Panc1 (cell line): ENCODE data around the gene POLRMT. TPM values are rescaled to one million over a fixed set of nuclear protein-coding genes. Genes with fewer than 3 reads are reported as not detected.

Experiments
- ATAC-seq: fragments of 200-7000 bp; cut with Tn5 transposase; 2 replicates; pipeline ENCODE4 v1.9.1; 2020; ENCODE audit warnings: mild to moderate bottlenecking, moderate library complexity
- BruUV-seq: library from RNA; stranded (reverse); fragments of 400-500 nt; replicated peaks from 2 replicates; lab custom pipeline; 2021; lab: Mats Ljungman, UMichigan
- CTCF ChIA-PET: fragments of 300-600 bp; sonication (Branson Sonifier 250); formaldehyde crosslinking; loops from one replicate; lab custom pipeline; 2022; ENCODE audit warnings: antibody characterized with exemption; lab: Charles Lee
- POLR2A ChIA-PET: fragments of 300-600 bp; sonication (Branson Sonifier 250); formaldehyde crosslinking; loops from one replicate; lab custom pipeline; 2022; ENCODE audit warnings: antibody characterized with exemption; lab: Charles Lee
- DNase-seq: peaks from one replicate; pipeline ENCODE4 v3.0.0-alpha.2; 2010; ENCODE audit warnings: low read depth, low spot score
- H3K27ac ChIP-seq: 2 replicates; pipeline ENCODE4 v1.5.1; 2011; ENCODE audit warnings: mild to moderate bottlenecking, low read length, inconsistent platforms
- H3K27me3 ChIP-seq: fragments of 200-500 bp; sonication (Bioruptor generic); 2 replicates; pipeline ENCODE4 v1.6.0; 2014; ENCODE audit warnings: low read length, inconsistent platforms; ENCODE audit not compliant: control insufficient read depth, insufficient read depth
- H3K36me3 ChIP-seq: fragments of 200-500 bp; sonication (Bioruptor generic); 2 replicates; pipeline ENCODE4 v1.5.1; 2014; ENCODE audit warnings: inconsistent platforms, mild to moderate bottlenecking, low read length, moderate library complexity; ENCODE audit not compliant: control insufficient read depth, insufficient read depth
- H3K4me1 ChIP-seq: 2 replicates; pipeline ENCODE4 v1.5.1; 2011; ENCODE audit warnings: inconsistent platforms, mild to moderate bottlenecking, low read length, moderate library complexity; ENCODE audit not compliant: control insufficient read depth, insufficient read depth
- H3K4me3 ChIP-seq, 2 experiments: 2 replicates each; pipeline ENCODE4 v1.5.1; 2011 to 2012; ENCODE audit warnings: low read depth in 2 of 2, low read length in 2 of 2, mild to moderate bottlenecking in 2 of 2, inconsistent platforms in 1 of 2, moderate library complexity in 1 of 2
- H3K9me3 ChIP-seq: fragments of 200-500 bp; sonication (Bioruptor generic); 2 replicates; pipeline ENCODE4 v1.5.1; 2014; ENCODE audit warnings: low read depth, mild to moderate bottlenecking, inconsistent platforms, low read length, moderate library complexity; ENCODE audit not compliant: control insufficient read depth, insufficient read depth
- POLR2AphosphoS5 ChIP-seq: IDR thresholded peaks from 2 replicates; pipeline ENCODE4 v1.6.1; 2012; ENCODE audit warnings: mild to moderate bottlenecking, low read depth, low read length, moderate library complexity
- REST ChIP-seq, 2 experiments: IDR thresholded peaks; 2 replicates each; pipeline ENCODE4 v1.6.1; 2011 to 2012; ENCODE audit warnings: low read depth in 2 of 2, control low read depth in 1 of 2, low read length in 1 of 2, mild to moderate bottlenecking in 1 of 2, moderate library complexity in 1 of 2; ENCODE audit not compliant: insufficient read depth in 1 of 2
- SIN3A ChIP-seq: IDR thresholded peaks from 2 replicates; pipeline ENCODE4 v1.6.1; 2012; ENCODE audit warnings: low read depth, mild to moderate bottlenecking, low read length, moderate library complexity, borderline replicate concordance; ENCODE audit not compliant: insufficient read depth
- TCF7L2 ChIP-seq: IDR thresholded peaks from 2 replicates; pipeline ENCODE4 v1.6.1; 2011; ENCODE audit warnings: mild to moderate bottlenecking, low read depth, low read length, inconsistent platforms
- in situ Hi-C: cut with HindIII; loops from 2 replicates; pipeline ENCODE4 v1.10.0; 2016; ENCODE audit warnings: low sequenced_read_pairs, low pct_unique_long_range_greater_than_20kb
- intact Hi-C: fragments of 100-400 bp; cut with micrococcal nuclease; formaldehyde crosslinking; loops from one replicate; pipeline ENCODE4 v1.10.0; 2022; ENCODE audit not compliant: unreplicated experiment
- total RNA-seq: library from RNA; stranded (reverse); gene quantifications from one replicate; pipeline ENCODE4 v1.2.1, GENCODE V29; 2021; ENCODE audit not compliant: unreplicated experiment
- TF ChIP-seq, protein P1 (sequence below): fragments of 450-650 bp; IDR thresholded peaks from 2 replicates; pipeline ENCODE4 v1.5.1; 2017; ENCODE audit warnings: mild to moderate bottlenecking

The POLRMT gene
- total RNA-seq, 1 experiment from 2014 or later = 56.0 TPM

GRCh38 chr19:593505-593904, 39.8 kb downstream of the POLRMT start:
- Histone ChIP-seq H3K4me1 (peaks cover 7% of the 10 kb centered on the region), H3K9me3 (no peaks in the 10 kb centered on the region), H3K4me3 (no peak overlapping the region), H3K36me3 (no peaks in the 10 kb centered on the region), H3K27me3 (no peaks in the 10 kb centered on the region), H3K27ac (no peak overlapping the region)
- in situ Hi-C loops (no loop called here), intact Hi-C loops (no loop called here)
- CTCF ChIA-PET = no interaction called here
- TF ChIP-seq TCF7L2 = no peak
- TF ChIP-seq REST (IDR thresholded peaks at IDR 0.05; ENCODE audit: insufficient read depth in 1 of 2, low read depth in 2 of 2, low read length in 1 of 2) = 0 out of 4 replicates have a peak, but pooled peaks of 1 of the 2 experiments have one; percentile 4
- ATAC-seq = no peak
- DNase-seq = no peak
- no TSS peak for BruUV-seq
- POLR2A ChIA-PET = no interaction called here

- POLR2A ChIA-PET = no interaction called here
- H3K9me3 ChIP-seq = no peaks in the 10 kb centered on the region
- no peaks in the 10 kb centered on the region for H3K36me3 ChIP-seq
- intact Hi-C loops (no loop called here), in situ Hi-C loops (no loop called here)
- TF ChIP-seq SIN3A (no peak), POLR2AphosphoS5 (no peak)
- DNase-seq (no peak), ATAC-seq (no peak)
- no TSS peak for BruUV-seq
- no peaks in the 10 kb centered on the region for H3K27me3 ChIP-seq
- no peak overlapping the region for H3K4me3 ChIP-seq
- CTCF ChIA-PET = no interaction called here
- peaks cover 10% of the 10 kb centered on the region for H3K4me1 ChIP-seq
- no peak overlapping the region for H3K27ac ChIP-seq
Measured at GRCh38 chr19:593055-593454, 40.3 kb downstream of the POLRMT start.

- Histone ChIP-seq H3K4me3 (no peak overlapping the region), H3K9me3 (no peaks in the 10 kb centered on the region), H3K36me3 (no peaks in the 10 kb centered on the region), H3K27ac (no peak overlapping the region), H3K4me1 (peaks cover 10% of the 10 kb centered on the region), H3K27me3 (no peaks in the 10 kb centered on the region)
- ATAC-seq = no peak
- intact Hi-C loops (no loop called here), in situ Hi-C loops (no loop called here)
- TF ChIP-seq, protein P1, sequence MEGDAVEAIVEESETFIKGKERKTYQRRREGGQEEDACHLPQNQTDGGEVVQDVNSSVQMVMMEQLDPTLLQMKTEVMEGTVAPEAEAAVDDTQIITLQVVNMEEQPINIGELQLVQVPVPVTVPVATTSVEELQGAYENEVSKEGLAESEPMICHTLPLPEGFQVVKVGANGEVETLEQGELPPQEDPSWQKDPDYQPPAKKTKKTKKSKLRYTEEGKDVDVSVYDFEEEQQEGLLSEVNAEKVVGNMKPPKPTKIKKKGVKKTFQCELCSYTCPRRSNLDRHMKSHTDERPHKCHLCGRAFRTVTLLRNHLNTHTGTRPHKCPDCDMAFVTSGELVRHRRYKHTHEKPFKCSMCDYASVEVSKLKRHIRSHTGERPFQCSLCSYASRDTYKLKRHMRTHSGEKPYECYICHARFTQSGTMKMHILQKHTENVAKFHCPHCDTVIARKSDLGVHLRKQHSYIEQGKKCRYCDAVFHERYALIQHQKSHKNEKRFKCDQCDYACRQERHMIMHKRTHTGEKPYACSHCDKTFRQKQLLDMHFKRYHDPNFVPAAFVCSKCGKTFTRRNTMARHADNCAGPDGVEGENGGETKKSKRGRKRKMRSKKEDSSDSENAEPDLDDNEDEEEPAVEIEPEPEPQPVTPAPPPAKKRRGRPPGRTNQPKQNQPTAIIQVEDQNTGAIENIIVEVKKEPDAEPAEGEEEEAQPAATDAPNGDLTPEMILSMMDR = no peak
- TF ChIP-seq REST (IDR thresholded peaks at IDR 0.05; ENCODE audit: insufficient read depth in 1 of 2, low read depth in 2 of 2, low read length in 1 of 2) (no peak), TCF7L2 (no peak)
- CTCF ChIA-PET = no interaction called here
- POLR2A ChIA-PET = no interaction called here
- BruUV-seq = no TSS peak
- DNase-seq = no peak
Measured at GRCh38 chr19:592101-592500, 41.2 kb downstream of the POLRMT start.
